Ovary (tissue), 9 donors: ENCODE results near the gene UCK2. TPM values are rescaled to one million over a fixed set of nuclear protein-coding genes. Genes with fewer than 3 reads are reported as not detected.

Experiments
- DNase-seq, 5 donors: peaks; one replicate each; pipeline ENCODE4 v3.0.0-alpha.2; 2019 to 2020
- H3K27ac ChIP-seq, 2 donors: fragments of 200-600 bp; one replicate each; pipeline versions ENCODE4 v1.5.1 to v1.8.0; 2019 to 2022
- H3K27me3 ChIP-seq: fragments of 200-600 bp; one replicate; pipeline ENCODE4 v1.8.0; 2022
- H3K36me3 ChIP-seq: fragments of 200-600 bp; sonication (generic); one replicate; pipeline ENCODE4 v1.5.1; 2019
- H3K4me1 ChIP-seq: one replicate; pipeline ENCODE4 v1.8.1; 2013; ENCODE audit warnings: mild to moderate bottlenecking, moderate library complexity; ENCODE audit not compliant: insufficient read depth
- H3K4me3 ChIP-seq: fragments of 200-600 bp; sonication (generic); one replicate; pipeline ENCODE4 v1.5.1; 2017
- H3K9me3 ChIP-seq, 2 donors: fragments of 200-600 bp in 1 of 2; sonication (generic) in 1 of 2; one replicate each; pipeline versions ENCODE4 v1.5.1 to v1.8.1; 2013 to 2019; ENCODE audit warnings: mild to moderate bottlenecking in 1 of 2, moderate library complexity in 1 of 2
- EP300 ChIP-seq: sonication (generic); formaldehyde crosslinking; IDR thresholded peaks from one replicate; pipeline ENCODE4 v1.6.1; 2017; ENCODE audit warnings: antibody characterized with exemption
- POLR2A ChIP-seq: fragments of 450-650 bp; IDR thresholded peaks from one replicate; pipeline ENCODE4 v1.6.1; 2017; ENCODE audit warnings: antibody characterized with exemption, mild to moderate bottlenecking, moderate library complexity
- WGBS, 3 donors: extraction: QIAGEN DNeasy Blood & Tissue Kit in 1 of 3; methylation state at CpG; one replicate each; pipeline versions ENCODE4 v1.1.5 to v1.1.7; 2013 to 2017; 5-methylcytosine and 5-hydroxymethylcytosine counted together
- intact Hi-C, 4 donors: fragments of 100-400 bp; cut with DNase I; formaldehyde crosslinking; loops; one replicate each; pipeline versions ENCODE4 v1.11.0 to v1.15.1; 2022 to 2023
- polyA plus RNA-seq, 2 donors: library from polyadenylated mRNA; stranded (reverse); fragments of 200-250 nt in 1 of 2; fragments of 350-450 nt in 1 of 2; fragmentation: Illumina TruSeq in 1 of 2; extraction: RNeasy Lipid Tissue Mini Kit (QIAGEN cat#74804) in 1 of 2; gene quantifications; one replicate each; pipeline ENCODE4 v1.2.3, GENCODE V29; 2013 to 2014
- total RNA-seq, 7 donors: library from RNA; depleted of rRNA in 2 of 7; stranded (reverse); fragments of >200 nt in 2 of 7; fragmentation: NEBNext Ultra II Directional in 3 of 7; extraction: Animal tissue kit (Norgen Biotek cat#: 25700) in 3 of 7; gene quantifications; one replicate each; pipeline versions ENCODE4 v1.1.0 to v1.2.4, GENCODE V29; 2016 to 2023
- TF ChIP-seq, protein P1 (sequence below), 3 donors: fragments of 450-650 bp in 2 of 3; fragments of 200-600 bp in 1 of 3; IDR thresholded peaks; one replicate each; pipeline versions ENCODE4 v1.5.1 to v1.8.0; 2016 to 2022; ENCODE audit warnings: antibody characterized with exemption in 3 of 3, mild to moderate bottlenecking in 1 of 3
- donor health status: DM: no; HTN: no; CAD: no; lungs with moderate emphysema.
- donor health status: DM: no; HTN: no; CAD: no.
- donor health status: Bipolar disorder and iron deficiency.
- donor health status: DM: yes; HTN: yes; CAD: no.
- donor health status: DM: no; HTN: no; CAD: no.
- donor health status: DM: yes; HTN: yes; CAD: no.

The UCK2 gene
- total and polyA plus RNA-seq, 9 donors, result 7.3 to 22.7 (median 16.4) TPM

DNA sequence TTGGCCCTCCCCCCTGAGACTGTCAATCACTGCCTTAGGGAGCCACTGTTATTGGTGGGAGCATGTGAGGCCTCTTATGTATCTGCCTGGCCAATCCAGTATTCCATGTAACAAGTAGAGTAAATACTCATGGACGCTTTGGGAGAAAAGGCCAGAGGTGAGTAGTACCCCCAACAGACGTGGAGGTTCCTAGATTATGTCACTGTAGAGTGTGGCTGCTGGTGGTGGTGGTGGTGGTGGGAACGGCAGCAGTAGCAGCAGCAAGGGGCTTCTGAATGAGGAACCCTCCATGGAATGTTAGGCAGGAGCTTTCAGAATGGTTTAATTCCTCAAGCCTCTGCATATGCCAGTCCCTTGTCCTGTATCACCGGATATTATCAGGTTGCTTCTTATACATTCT lies 118.5 kb downstream of the UCK2 start:
- Histone ChIP-seq H3K27ac (no peak overlapping the region), H3K36me3 (no peaks in the 10 kb centered on the region), H3K4me3 (no peak overlapping the region), H3K9me3 (no peaks in the 10 kb centered on the region), H3K4me1 (no peaks in the 10 kb centered on the region), H3K27me3 (no peaks in the 10 kb centered on the region)
- TF ChIP-seq, protein P1, sequence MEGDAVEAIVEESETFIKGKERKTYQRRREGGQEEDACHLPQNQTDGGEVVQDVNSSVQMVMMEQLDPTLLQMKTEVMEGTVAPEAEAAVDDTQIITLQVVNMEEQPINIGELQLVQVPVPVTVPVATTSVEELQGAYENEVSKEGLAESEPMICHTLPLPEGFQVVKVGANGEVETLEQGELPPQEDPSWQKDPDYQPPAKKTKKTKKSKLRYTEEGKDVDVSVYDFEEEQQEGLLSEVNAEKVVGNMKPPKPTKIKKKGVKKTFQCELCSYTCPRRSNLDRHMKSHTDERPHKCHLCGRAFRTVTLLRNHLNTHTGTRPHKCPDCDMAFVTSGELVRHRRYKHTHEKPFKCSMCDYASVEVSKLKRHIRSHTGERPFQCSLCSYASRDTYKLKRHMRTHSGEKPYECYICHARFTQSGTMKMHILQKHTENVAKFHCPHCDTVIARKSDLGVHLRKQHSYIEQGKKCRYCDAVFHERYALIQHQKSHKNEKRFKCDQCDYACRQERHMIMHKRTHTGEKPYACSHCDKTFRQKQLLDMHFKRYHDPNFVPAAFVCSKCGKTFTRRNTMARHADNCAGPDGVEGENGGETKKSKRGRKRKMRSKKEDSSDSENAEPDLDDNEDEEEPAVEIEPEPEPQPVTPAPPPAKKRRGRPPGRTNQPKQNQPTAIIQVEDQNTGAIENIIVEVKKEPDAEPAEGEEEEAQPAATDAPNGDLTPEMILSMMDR (IDR thresholded peaks at IDR 0.05), result no peak
- no peak for DNase-seq
- WGBS, 3 donors, result 72 to 83% (median 79%) methylated on average over 4 of the region's 4 CpGs
- intact Hi-C loops, result loop anchor here in 1 of 4 donors (5.0 kb wide), 1 partner anchor 619 kb away; no protein-coding TSS in a partner anchor

DNA sequence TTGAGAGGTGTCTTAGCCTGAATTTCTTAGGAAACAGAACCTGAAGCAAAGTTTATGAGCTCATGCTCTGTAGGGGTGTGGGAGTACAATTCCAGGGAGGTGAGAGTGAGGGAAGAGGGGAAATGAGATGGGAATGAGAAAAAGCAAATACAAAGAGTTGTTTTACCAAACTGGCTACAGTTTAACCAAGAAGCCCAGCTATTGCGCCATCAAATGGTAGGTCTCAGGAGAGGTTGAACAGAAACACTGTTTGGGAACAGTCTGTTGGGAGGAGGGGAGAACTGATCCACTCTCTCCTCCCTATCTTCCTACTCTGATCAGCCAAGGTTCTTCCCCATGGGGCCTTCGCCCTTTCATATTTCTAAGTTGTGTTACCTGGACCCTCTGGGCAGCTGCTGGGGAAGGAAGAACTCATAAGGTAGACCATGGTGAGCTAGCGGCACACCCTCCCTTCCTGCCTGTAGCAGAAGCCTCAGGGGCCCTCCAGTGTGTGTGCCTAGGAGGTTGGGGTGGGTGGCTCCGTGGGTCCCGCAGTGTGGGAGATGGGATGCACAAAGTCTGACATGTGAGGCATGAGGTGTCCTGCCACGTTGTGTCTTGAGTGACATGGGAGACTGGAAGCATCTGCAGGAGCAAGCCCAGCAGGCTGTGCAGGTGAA lies 120.5 kb downstream of the UCK2 start:
- no peak for TF ChIP-seq EP300
- TF ChIP-seq, protein P1 (IDR thresholded peaks at IDR 0.05), result no peak
- no peak for TF ChIP-seq POLR2A
- no peaks in the 10 kb centered on the region for H3K36me3 ChIP-seq
- no peaks in the 10 kb centered on the region for H3K27me3 ChIP-seq
- intact Hi-C loops, result loop anchor here in 1 of 4 donors (5.0 kb wide), 1 partner anchor 621 kb away; no protein-coding TSS in a partner anchor
- no peak overlapping the region for H3K4me3 ChIP-seq
- no peaks in the 10 kb centered on the region for H3K9me3 ChIP-seq
- H3K27ac ChIP-seq, result no peak overlapping the region
- no peak for DNase-seq
- H3K4me1 ChIP-seq, result no peaks in the 10 kb centered on the region
- WGBS, 3 donors, result 85 to 96% (median 88%) methylated on average over 6 of the region's 6 CpGs

DNA sequence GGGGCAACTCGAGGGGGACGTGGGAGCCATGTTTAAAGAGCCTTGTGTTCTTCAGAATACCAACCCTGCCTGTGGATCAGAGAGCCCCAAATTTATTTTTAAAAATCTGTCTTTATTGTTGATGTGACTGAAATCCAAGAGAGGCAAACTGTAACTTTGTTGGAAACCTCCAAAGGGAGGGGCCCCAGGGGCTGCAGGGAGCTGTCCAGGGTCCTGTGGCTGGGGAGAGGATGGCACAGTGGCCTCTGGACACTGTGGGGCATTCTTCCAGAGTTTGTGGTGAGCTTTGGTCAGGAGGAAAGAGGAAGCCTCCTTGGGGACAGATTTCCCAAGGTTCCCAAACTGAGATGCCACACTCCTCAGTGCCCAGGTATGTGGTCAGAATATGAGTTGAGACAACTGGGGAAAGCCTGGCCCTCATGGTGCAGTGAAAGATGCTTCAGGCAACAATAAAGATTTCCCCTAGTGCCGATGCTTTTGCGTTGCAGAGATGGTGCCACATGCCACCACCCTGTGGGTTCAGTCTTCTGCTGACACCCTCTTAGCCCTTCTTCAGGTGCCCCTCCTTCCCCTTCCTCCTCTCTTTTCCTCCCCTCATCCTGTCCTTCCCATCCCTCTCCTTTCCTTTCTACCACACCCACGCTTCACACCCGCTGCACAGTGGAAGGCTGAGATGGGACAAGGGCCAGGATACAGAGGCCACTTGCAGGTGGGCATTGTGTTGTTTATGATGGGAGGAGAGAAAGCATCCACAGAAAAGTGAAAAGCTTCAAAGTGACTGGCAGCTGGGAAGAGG lies 122.1 kb downstream of the UCK2 start:
- DNase-seq, result no peak
- Histone ChIP-seq H3K9me3 (no peaks in the 10 kb centered on the region), H3K27ac (no peak overlapping the region), H3K4me3 (no peak overlapping the region), H3K36me3 (no peaks in the 10 kb centered on the region), H3K4me1 (no peaks in the 10 kb centered on the region), H3K27me3 (no peaks in the 10 kb centered on the region)
- intact Hi-C loops, result loop anchor here in 1 of 4 donors (5.0 kb wide), 1 partner anchor 622 kb away; no protein-coding TSS in a partner anchor
- TF ChIP-seq EP300, result no peak
- TF ChIP-seq, protein P1 (IDR thresholded peaks at IDR 0.05), result no peak
- no peak for TF ChIP-seq POLR2A
- WGBS, 3 donors, result 60 to 64% (median 64%) methylated on average over 6 of the region's 6 CpGs

DNA sequence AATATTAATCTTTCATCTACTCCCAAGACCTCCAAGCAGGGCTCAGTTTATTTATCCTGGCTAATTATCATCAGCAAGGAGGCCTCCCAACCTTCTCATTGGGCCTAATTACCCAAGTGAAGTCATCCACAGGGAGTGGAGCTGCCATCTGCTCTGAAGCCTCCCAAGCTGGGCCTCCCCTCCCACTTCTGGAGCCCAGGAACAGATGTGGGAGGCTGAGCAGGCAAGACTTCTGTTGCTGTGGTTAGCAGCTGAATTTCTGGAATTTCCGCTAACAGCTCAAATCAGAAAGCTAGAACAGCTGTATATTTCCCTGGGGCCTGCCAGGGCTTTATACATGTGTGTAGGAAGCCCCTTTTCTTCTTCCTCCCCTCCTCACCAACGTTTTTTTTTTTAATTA lies 127.5 kb downstream of the UCK2 start:
- WGBS, 3 donors, result 34 to 41% (median 35%) methylated on average over 2 of the region's 2 CpGs
- TF ChIP-seq POLR2A, result no peak
- TF ChIP-seq EP300, result no peak
- TF ChIP-seq, protein P1 (IDR thresholded peaks at IDR 0.05), result no peak
- no peaks in the 10 kb centered on the region for H3K9me3 ChIP-seq
- H3K27me3 ChIP-seq, result no peaks in the 10 kb centered on the region
- no peak for DNase-seq
- no peaks in the 10 kb centered on the region for H3K4me1 ChIP-seq
- H3K4me3 ChIP-seq, result no peak overlapping the region
- no peaks in the 10 kb centered on the region for H3K36me3 ChIP-seq
- intact Hi-C loops, result no loop called here
- no peak overlapping the region for H3K27ac ChIP-seq
